Bladder microvascular endothelial cell (primary cell): ENCODE data around the gene EMILIN1. TPM values are rescaled to one million over a fixed set of nuclear protein-coding genes. Genes with fewer than 3 reads are reported as not detected.

Experiments
- total RNA-seq: library from RNA; depleted of rRNA; stranded (reverse); fragments of >200 nt; gene quantifications from 2 replicates; pipeline ENCODE4 v1.2.3, GENCODE V29; 2014

EMILIN1 gene
- 2.3 and 49.0 TPM in 2 replicates for total RNA-seq

GRCh38 chr2:27078267-27079194, at the start of gene EMILIN1:
Gene EMILIN1 (plus strand): TSS chr2:27078615. CDS start chr2:27079066, 451 bp downstream.

GRCh38 chr2:27032495-27033252, 45.7 kb upstream of the EMILIN1 start, which contains the start of gene TMEM214:
Gene TMEM214 (plus strand): TSS chr2:27032965. CDS start chr2:27033016, 51 bp downstream.

GRCh38 chr2:27050996-27051901, 27.2 kb upstream of the EMILIN1 start, which contains the start of gene AGBL5:
Gene AGBL5 (plus strand): TSS chr2:27051668. CDS start chr2:27052959, 1,291 bp downstream.

GRCh38 chr2:27071277-27071989, 7.0 kb upstream of the EMILIN1 start, which contains the start of gene OST4:
Gene OST4 (minus strand): TSS chr2:27071654.

GRCh38 chr2:27086724-27087593, 8.5 kb downstream of the EMILIN1 start, which contains the start of gene KHK:
Gene KHK (plus strand): TSS chr2:27086772. CDS start chr2:27087260, 488 bp downstream.

GRCh38 chr2:27118525-27119329, 40.3 kb downstream of the EMILIN1 start, which contains the start of gene CGREF1:
Gene CGREF1 (minus strand): TSS chr2:27119128. CDS start chr2:27104366, 14,762 bp downstream.

GRCh38 chr2:27123302-27124150, 45.1 kb downstream of the EMILIN1 start, which contains the start of gene ABHD1:
Gene ABHD1 (plus strand): TSS chr2:27123815. CDS start chr2:27123949, 134 bp downstream.

GRCh38 chr2:27133905-27134780, 55.7 kb downstream of the EMILIN1 start, which contains the start of gene PREB:
Gene PREB (minus strand): TSS chr2:27134636. CDS start chr2:27134421, 215 bp downstream.

Other genes with a start within 250 kb of the EMILIN1 start
- not detected in 2 replicates for gene DPYSL5, start 230.5 kb upstream of the EMILIN1 start, total RNA-seq
- 0.49 and 1.6 TPM in 2 replicates for gene MAPRE3, start 108.0 kb upstream of the EMILIN1 start, total RNA-seq
- gene TMEM214, start 45.6 kb upstream of the EMILIN1 start, total RNA-seq = 14.1 and 33.0 TPM in 2 replicates
- 10.4 and 13.0 TPM in 2 replicates for gene AGBL5, start 26.9 kb upstream of the EMILIN1 start, total RNA-seq
- gene OST4, start 7.0 kb upstream of the EMILIN1 start, total RNA-seq = 391 and 400 TPM in 2 replicates
- gene KHK, start 8.2 kb downstream of the EMILIN1 start, total RNA-seq = 2.8 and 4.5 TPM in 2 replicates
- gene CGREF1, start 40.5 kb downstream of the EMILIN1 start, total RNA-seq = 0.65 and 2.3 TPM in 2 replicates
- 0.06 TPM in 1 of 2 replicates, not detected in the other for gene ABHD1, start 45.2 kb downstream of the EMILIN1 start, total RNA-seq
- 23.2 and 61.4 TPM in 2 replicates for gene PREB, start 56.0 kb downstream of the EMILIN1 start, total RNA-seq
- not detected in 2 replicates for gene PRR30, start 60.8 kb downstream of the EMILIN1 start, total RNA-seq
- not detected in 2 replicates for gene TCF23, start 70.4 kb downstream of the EMILIN1 start, total RNA-seq
- gene ATRAID, start 133.4 kb downstream of the EMILIN1 start, total RNA-seq = 95.0 and 112 TPM in 2 replicates
- 10.7 and 57.2 TPM in 2 replicates for gene SLC5A6, start 133.7 kb downstream of the EMILIN1 start, total RNA-seq
- 27.0 and 81.6 TPM in 2 replicates for gene CAD, start 138.8 kb downstream of the EMILIN1 start, total RNA-seq
- 0.81 and 34.7 TPM in 2 replicates for gene SLC30A3, start 184.4 kb downstream of the EMILIN1 start, total RNA-seq
- gene DNAJC5G, start 196.8 kb downstream of the EMILIN1 start, total RNA-seq = 0.16 and 4.4 TPM in 2 replicates
- gene TRIM54, start 203.8 kb downstream of the EMILIN1 start, total RNA-seq = 3.1 TPM in 1 of 2 replicates, not detected in the other
- gene UCN, start 229.8 kb downstream of the EMILIN1 start, total RNA-seq = 0.44 and 0.49 TPM in 2 replicates
- 32.4 and 55.7 TPM in 2 replicates for gene MPV17, start 244.5 kb downstream of the EMILIN1 start, total RNA-seq